ENCODE results near the gene ZFHX3. TPM values are rescaled to one million over a fixed set of nuclear protein-coding genes. Genes with fewer than 3 reads are reported as not detected.

The ZFHX3 gene
- total and polyA plus RNA-seq, 3 donors from 2014 or later: 3.3 to 19.9 (median 15.7) TPM

DNA sequence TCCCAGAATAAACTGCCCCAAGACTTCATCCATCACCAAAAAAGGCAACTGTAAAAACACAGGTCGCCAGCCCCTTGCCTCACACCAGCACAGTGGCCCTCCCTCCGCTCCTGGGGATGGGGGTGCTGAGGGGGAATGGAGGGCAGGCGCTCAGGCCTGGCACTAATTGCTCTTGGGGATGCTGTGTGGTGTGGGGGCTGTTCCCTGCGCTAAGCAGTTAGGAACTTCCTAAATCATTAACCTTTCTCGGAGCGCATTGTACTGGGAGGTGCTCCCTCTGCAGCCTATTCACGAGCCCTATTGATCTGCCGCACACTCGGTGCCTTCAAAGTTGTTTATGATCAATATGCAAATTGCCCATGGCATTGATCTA lies 199.9 kb downstream of the ZFHX3 start:
- H3K27ac ChIP-seq: peak overlapping the region in 1 of 2 donors; percentile 24
- no peak overlapping the region for H3K4me3 ChIP-seq
- intact Hi-C loops (cut with DNase I; ENCODE audit: low total_unique reads): no loop called here
- peaks cover 14% of the 10 kb centered on the region for H3K4me1 ChIP-seq
- H3K36me3 ChIP-seq (ENCODE audit: low read depth, missing control alignments): no peaks in the 10 kb centered on the region
- TF ChIP-seq POLR2A (IDR thresholded peaks at IDR 0.05): no peak
- TF ChIP-seq, protein P1, sequence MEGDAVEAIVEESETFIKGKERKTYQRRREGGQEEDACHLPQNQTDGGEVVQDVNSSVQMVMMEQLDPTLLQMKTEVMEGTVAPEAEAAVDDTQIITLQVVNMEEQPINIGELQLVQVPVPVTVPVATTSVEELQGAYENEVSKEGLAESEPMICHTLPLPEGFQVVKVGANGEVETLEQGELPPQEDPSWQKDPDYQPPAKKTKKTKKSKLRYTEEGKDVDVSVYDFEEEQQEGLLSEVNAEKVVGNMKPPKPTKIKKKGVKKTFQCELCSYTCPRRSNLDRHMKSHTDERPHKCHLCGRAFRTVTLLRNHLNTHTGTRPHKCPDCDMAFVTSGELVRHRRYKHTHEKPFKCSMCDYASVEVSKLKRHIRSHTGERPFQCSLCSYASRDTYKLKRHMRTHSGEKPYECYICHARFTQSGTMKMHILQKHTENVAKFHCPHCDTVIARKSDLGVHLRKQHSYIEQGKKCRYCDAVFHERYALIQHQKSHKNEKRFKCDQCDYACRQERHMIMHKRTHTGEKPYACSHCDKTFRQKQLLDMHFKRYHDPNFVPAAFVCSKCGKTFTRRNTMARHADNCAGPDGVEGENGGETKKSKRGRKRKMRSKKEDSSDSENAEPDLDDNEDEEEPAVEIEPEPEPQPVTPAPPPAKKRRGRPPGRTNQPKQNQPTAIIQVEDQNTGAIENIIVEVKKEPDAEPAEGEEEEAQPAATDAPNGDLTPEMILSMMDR (IDR thresholded peaks at IDR 0.05): no peak
- WGBS, 2 donors: 82 to 91% methylated on average over 5 to 9 of the region's 9 CpGs
- no peaks in the 10 kb centered on the region for H3K27me3 ChIP-seq
- no peaks in the 10 kb centered on the region for H3K9me3 ChIP-seq
- no peak for DNase-seq

GRCh38 chr16:72847187-72848027 lies 200.5 kb downstream of the ZFHX3 start:
- Histone ChIP-seq H3K27ac (no peak overlapping the region), H3K27me3 (no peaks in the 10 kb centered on the region), H3K4me1 (peaks cover 14% of the 10 kb centered on the region), H3K36me3 (ENCODE audit: low read depth, missing control alignments) (no peaks in the 10 kb centered on the region), H3K9me3 (no peaks in the 10 kb centered on the region), H3K4me3 (no peak overlapping the region)
- DNase-seq: peak; percentile 69
- intact Hi-C loops (cut with DNase I; ENCODE audit: low total_unique reads): no loop called here
- no peak for TF ChIP-seq POLR2A (IDR thresholded peaks at IDR 0.05)
- TF ChIP-seq, protein P1 (IDR thresholded peaks at IDR 0.05): peak; percentile 15 to 50 (median 22)
- 75 to 78% methylated on average over 11 of the region's 11 CpGs for WGBS, 2 donors

GRCh38 chr16:72846594-72846993 lies 201.3 kb downstream of the ZFHX3 start:
- Histone ChIP-seq H3K36me3 (ENCODE audit: low read depth, missing control alignments) (no peaks in the 10 kb centered on the region), H3K9me3 (no peaks in the 10 kb centered on the region), H3K27ac (no peak overlapping the region), H3K4me1 (peaks cover 14% of the 10 kb centered on the region), H3K4me3 (no peak overlapping the region), H3K27me3 (no peaks in the 10 kb centered on the region)
- no peak for DNase-seq
- TF ChIP-seq, protein P1 (IDR thresholded peaks at IDR 0.05): no peak
- no peak for TF ChIP-seq POLR2A (IDR thresholded peaks at IDR 0.05)
- 81 to 90% methylated on average over 8 of the region's 8 CpGs for WGBS, 2 donors
- intact Hi-C loops (cut with DNase I; ENCODE audit: low total_unique reads): no loop called here

DNA sequence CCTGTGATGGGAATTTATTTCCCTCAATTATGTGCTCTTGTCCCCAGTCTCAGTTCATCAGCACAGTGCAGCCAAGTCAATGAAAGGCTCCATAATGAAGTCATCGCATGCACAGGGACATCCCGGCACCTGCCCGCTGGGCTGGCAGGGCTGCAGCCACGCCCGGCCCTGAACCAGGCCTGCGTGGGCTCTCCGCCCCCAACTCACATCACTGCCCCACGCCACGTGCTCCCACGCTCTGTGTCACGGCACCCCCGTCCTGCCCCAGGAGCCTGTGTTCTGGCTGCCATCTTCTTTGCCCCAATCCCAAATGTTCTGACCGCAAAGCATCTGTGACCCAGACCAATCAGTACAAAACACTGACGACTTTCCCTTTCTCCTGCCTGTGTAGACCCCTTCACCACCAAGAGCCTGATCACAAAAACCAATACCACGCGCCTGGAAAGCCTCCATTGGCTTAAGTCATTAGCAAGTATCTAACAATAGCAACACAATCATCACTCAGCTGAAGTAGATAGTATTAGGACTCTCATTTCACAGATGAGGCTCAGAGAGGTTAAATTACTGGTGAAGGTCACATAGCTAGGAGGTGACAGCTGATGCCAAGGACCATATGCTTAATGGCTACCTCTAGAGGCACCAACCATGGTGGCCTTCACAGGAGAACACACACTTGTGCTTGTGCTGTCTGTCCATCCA lies 202.5 kb downstream of the ZFHX3 start:
- TF ChIP-seq POLR2A (IDR thresholded peaks at IDR 0.05): no peak
- TF ChIP-seq, protein P1 (IDR thresholded peaks at IDR 0.05): no peak
- H3K4me3 ChIP-seq: no peak overlapping the region
- H3K4me1 ChIP-seq: peaks cover 19% of the 10 kb centered on the region
- no peak overlapping the region for H3K27ac ChIP-seq
- WGBS, 2 donors: 97% methylated on average over 15 to 16 of the region's 16 CpGs
- intact Hi-C loops (cut with DNase I; ENCODE audit: low total_unique reads): no loop called here
- no peaks in the 10 kb centered on the region for H3K36me3 ChIP-seq (ENCODE audit: low read depth, missing control alignments)
- DNase-seq: no peak
- H3K9me3 ChIP-seq: no peaks in the 10 kb centered on the region
- no peaks in the 10 kb centered on the region for H3K27me3 ChIP-seq

All from testis (tissue), 3 donors.